Epithelial cell of esophagus (primary cell): ENCODE measurements around the gene CARD11.

Experiments used
- DNase-seq: peaks from one replicate; pipeline ENCODE4 v3.0.0; 2010; ENCODE audit warnings: low read depth
- H3K4me3 ChIP-seq: 2 replicates; pipeline ENCODE4 v1.5.1; 2011; ENCODE audit warnings: mild to moderate bottlenecking, low read length, control low read depth
- TF ChIP-seq, protein P1 (sequence below): IDR thresholded peaks from 2 replicates; pipeline ENCODE4 v1.5.1; 2011; ENCODE audit warnings: low read depth, mild to moderate bottlenecking, low read length, control low read depth, inconsistent platforms; ENCODE audit not compliant: insufficient read depth; ENCODE audit errors: missing control alignments

CARD11 gene

DNA sequence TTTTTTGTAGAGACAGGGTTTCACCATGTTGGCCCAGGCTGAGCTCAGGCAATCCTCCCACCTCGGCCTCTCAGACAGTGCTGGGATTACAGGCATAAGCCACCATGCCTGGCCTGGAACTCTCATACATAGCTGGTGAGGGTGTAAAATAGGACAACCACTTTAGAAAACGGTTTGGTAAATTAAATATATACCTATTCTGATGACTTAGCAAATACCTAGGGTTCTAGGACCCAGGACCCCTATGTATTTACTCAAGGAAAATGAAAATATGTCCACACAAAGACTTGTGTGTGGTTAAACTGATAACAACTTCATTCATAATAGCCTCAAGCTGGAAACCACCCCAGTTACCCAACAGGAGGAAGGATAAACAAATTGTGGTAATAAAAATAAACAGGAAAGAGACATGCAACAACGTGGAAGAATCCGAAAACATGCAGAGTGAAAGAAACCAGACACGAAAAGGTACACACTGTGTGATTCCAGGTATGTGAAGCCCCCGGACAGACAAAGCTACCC lies 52.7 kb downstream of the CARD11 start:
- TF ChIP-seq, protein P1, sequence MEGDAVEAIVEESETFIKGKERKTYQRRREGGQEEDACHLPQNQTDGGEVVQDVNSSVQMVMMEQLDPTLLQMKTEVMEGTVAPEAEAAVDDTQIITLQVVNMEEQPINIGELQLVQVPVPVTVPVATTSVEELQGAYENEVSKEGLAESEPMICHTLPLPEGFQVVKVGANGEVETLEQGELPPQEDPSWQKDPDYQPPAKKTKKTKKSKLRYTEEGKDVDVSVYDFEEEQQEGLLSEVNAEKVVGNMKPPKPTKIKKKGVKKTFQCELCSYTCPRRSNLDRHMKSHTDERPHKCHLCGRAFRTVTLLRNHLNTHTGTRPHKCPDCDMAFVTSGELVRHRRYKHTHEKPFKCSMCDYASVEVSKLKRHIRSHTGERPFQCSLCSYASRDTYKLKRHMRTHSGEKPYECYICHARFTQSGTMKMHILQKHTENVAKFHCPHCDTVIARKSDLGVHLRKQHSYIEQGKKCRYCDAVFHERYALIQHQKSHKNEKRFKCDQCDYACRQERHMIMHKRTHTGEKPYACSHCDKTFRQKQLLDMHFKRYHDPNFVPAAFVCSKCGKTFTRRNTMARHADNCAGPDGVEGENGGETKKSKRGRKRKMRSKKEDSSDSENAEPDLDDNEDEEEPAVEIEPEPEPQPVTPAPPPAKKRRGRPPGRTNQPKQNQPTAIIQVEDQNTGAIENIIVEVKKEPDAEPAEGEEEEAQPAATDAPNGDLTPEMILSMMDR: no peak
- DNase-seq: no peak
- H3K4me3 ChIP-seq: no peak overlapping the region

DNA sequence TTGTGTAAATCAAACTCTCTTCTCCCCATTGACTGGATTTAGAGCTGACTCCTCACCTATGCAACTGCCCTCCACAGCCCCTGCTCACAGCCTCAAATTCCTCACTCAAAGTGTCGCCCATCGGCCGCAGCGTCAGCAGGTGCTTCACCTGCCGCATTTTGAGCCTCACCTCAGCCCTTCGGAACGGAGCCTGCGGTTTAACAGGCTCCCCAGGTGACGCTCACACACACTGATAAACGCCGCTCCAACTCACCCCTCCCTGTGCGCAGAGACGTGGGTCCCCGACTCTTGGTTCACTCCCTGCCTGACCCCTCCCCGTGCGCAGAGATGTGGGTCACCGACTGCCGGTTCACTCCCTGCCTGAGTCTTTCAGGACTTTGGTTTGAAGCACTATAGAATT lies 57.1 kb downstream of the CARD11 start:
- no peak for DNase-seq
- TF ChIP-seq, protein P1: no peak
- H3K4me3 ChIP-seq: no peak overlapping the region

DNA sequence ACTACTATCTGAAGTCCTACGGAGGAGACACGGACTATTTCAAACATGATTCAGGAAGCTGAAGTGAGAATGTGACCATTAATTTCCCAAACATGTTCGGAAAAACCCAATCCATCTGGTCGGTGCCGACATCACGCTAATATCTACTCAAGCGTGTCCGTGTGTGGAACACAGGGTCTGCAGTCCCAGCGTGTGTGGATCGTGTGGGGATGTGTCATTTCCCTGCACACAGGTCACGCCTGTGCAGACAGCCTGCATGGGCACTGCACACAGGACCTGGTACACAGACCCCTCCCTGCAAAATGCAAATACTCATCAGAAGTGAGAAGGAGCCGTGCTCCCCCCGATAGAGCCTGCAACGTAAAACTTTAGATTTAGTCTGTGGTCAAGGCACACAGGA lies 57.8 kb downstream of the CARD11 start:
- TF ChIP-seq, protein P1: no peak
- DNase-seq: no peak
- no peak overlapping the region for H3K4me3 ChIP-seq

DNA sequence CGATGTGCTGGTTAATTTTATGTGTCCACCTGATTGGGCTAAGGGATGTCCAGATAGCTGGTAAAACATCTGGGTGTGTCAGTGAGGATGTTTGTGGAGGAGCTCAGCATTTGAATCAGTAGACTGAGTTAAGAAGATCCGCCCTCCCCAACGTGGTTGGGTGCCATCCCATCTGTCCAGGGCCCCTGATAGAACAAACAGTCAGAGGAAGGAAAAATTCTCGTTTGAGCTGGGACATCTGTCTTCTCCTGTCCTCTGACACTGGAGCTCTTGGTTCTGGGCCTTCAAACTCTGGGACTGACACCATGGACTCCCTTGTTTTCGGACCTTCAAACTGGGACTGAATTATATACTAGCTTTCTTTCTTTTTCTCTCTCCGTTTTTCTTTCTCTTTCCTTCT lies 59.6 kb downstream of the CARD11 start:
- no peak overlapping the region for H3K4me3 ChIP-seq
- TF ChIP-seq, protein P1: no peak
- no peak for DNase-seq

DNA sequence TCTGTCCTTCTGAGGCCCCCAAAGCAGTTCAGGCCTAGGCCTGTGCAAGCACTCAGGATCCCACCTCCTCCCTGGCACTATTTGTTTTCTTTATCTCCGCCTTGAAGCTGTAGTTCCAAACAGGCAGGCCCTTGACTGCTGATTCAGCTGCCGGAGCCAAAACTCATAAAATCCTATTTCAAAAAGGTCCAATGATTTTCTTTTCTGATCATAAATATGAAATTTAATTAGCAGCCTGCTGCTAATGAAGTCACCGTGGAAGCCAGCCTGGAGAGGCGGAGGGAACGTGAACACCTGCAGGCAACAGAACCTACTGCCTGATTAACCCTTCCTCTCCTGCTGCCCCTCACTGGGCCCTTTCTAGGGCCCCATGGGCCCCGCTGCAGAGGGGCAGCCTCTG lies 60.1 kb downstream of the CARD11 start:
- TF ChIP-seq, protein P1: no peak
- no peak overlapping the region for H3K4me3 ChIP-seq
- DNase-seq: no peak

DNA sequence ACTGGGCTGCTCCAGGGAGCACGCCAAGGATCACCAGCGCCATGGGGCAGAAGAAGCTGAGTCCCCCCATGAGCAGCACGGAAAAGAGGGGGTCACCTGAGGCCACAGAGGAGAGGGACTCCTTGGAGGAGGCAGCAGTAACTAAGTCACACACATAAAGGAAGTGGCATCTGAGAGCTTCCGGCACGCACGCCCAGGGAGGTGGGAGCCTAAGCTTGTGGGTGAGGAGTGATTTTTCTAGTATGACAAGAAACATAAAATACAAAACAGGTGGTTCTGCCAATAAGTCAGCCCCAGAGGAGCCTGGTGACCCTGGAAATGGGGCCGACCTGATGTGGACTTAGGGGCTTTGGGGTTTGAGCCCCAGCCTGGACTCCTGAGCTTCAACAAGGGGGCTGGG lies 60.8 kb downstream of the CARD11 start:
- H3K4me3 ChIP-seq: no peak overlapping the region
- DNase-seq: no peak
- TF ChIP-seq, protein P1: no peak

DNA sequence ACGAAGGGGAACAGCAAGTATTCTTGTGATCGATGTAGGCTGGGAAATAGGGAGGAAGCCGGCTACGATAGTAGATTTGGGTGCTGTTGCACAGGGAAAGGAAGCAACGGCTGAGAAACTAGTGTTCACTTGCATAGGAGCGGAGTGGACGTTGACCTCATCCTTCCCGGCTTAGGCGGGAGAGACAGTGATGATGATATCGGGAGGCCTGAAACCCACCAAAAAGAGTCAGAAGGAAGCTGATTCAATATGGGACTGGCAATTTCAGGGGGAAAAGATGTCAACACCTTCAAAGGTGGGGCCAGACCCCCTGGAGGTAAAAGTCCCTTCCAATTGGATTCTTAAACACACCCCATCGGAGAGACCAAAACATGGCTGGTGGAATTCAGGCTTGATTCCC lies 61.3 kb downstream of the CARD11 start:
- TF ChIP-seq, protein P1: no peak
- no peak for DNase-seq
- H3K4me3 ChIP-seq: no peak overlapping the region
